Measurements from ENCODE around the gene CLDN5.
"Not testable (repeated sequence)": the region's sequence is repeated elsewhere in the genome, so short reads cannot be mapped to it uniquely, and the experiment has no call there.

CLDN5 gene

GRCh38 chr22:19524170-19525115 lies at the start of gene CLDN5:
Gene CLDN5 (minus strand): TSS chr22:19524410. CDS start chr22:19524255, 155 bp downstream.
- peak; percentile 67 for DNase-seq

GRCh38 chr22:19571995-19572394 lies 47.8 kb upstream of the CLDN5 start:
- DNase-seq = no peak

GRCh38 chr22:19571207-19571795 lies 47.1 kb upstream of the CLDN5 start:
- no peak for DNase-seq

- no peak for DNase-seq
Observed at GRCh38 chr22:19569976-19570375, 45.8 kb upstream of the CLDN5 start.

GRCh38 chr22:19569276-19569640 lies 45.0 kb upstream of the CLDN5 start:
- no peak for DNase-seq

GRCh38 chr22:19568337-19569275 lies 44.4 kb upstream of the CLDN5 start:
- no peak for DNase-seq

GRCh38 chr22:19567157-19568009 lies 43.2 kb upstream of the CLDN5 start:
- no peak for DNase-seq

- DNase-seq = no peak
Observed at GRCh38 chr22:19566279-19567156, 42.3 kb upstream of the CLDN5 start.

GRCh38 chr22:19565382-19566278 lies 41.4 kb upstream of the CLDN5 start:
- no peak for DNase-seq

- no peak for DNase-seq
Observed at GRCh38 chr22:19559956-19560355, 35.7 kb upstream of the CLDN5 start.

- DNase-seq = no peak
Observed at GRCh38 chr22:19559324-19559811, 35.2 kb upstream of the CLDN5 start.

GRCh38 chr22:19556963-19557545 lies 32.8 kb upstream of the CLDN5 start:
- DNase-seq = no peak

- DNase-seq = no peak
Observed at GRCh38 chr22:19555651-19556050, 31.4 kb upstream of the CLDN5 start.

GRCh38 chr22:19554834-19555404 lies 30.7 kb upstream of the CLDN5 start:
- no peak for DNase-seq

- no peak for DNase-seq
Observed at GRCh38 chr22:19553201-19553600, 29.0 kb upstream of the CLDN5 start.

GRCh38 chr22:19550382-19550781 lies 26.2 kb upstream of the CLDN5 start:
- DNase-seq = no peak

- no peak for DNase-seq
Observed at GRCh38 chr22:19549428-19549827, 25.2 kb upstream of the CLDN5 start.

GRCh38 chr22:19548964-19549363 lies 24.8 kb upstream of the CLDN5 start:
- DNase-seq = no peak

GRCh38 chr22:19548427-19548826 lies 24.2 kb upstream of the CLDN5 start:
- DNase-seq = not testable (repeated sequence)
